Neutrophil (primary cell): ENCODE results near the gene SP140.

Experiments
- H3K27ac ChIP-seq: fragments of 200-600 bp; sonication (generic); 2 replicates; pipeline ENCODE4 v1.5.1; 2016; ENCODE audit warnings: mild to moderate bottlenecking, moderate library complexity
- H3K27me3 ChIP-seq: fragments of 200-600 bp; sonication (generic); 2 replicates; pipeline ENCODE4 v1.6.0; 2016; ENCODE audit warnings: mild to moderate bottlenecking
- H3K36me3 ChIP-seq: fragments of 200-600 bp; sonication (generic); 2 replicates; pipeline ENCODE4 v1.5.1; 2017
- H3K4me1 ChIP-seq, 2 experiments: fragments of 200-600 bp in 1 of 2; sonication (generic) in 1 of 2; 1 replicate in 1 of 2; 2 replicates in 1 of 2; pipeline versions ENCODE4 v1.5.1 to v1.6.1; 2013 to 2016; ENCODE audit warnings: low read depth in 1 of 2, low read length in 1 of 2, mild to moderate bottlenecking in 1 of 2, moderate library complexity in 1 of 2; ENCODE audit not compliant: control insufficient read depth in 1 of 2, insufficient read depth in 1 of 2
- H3K4me3 ChIP-seq, 2 experiments: fragments of 200-600 bp in 1 of 2; sonication (generic) in 1 of 2; 1 replicate in 1 of 2; 2 replicates in 1 of 2; pipeline ENCODE4 v1.5.1; 2013 to 2016; ENCODE audit warnings: low read depth in 1 of 2, low read length in 1 of 2, mild to moderate bottlenecking in 1 of 2, moderate library complexity in 1 of 2
- H3K9me3 ChIP-seq: fragments of 200-600 bp; sonication (generic); 2 replicates; pipeline ENCODE4 v1.5.1; 2016
- TF ChIP-seq, protein P1 (sequence below): fragments of 200-600 bp; sonication (generic); IDR thresholded peaks from 2 replicates; pipeline ENCODE4 v1.5.1; 2016; ENCODE audit warnings: antibody characterized with exemption

Gene SP140

DNA sequence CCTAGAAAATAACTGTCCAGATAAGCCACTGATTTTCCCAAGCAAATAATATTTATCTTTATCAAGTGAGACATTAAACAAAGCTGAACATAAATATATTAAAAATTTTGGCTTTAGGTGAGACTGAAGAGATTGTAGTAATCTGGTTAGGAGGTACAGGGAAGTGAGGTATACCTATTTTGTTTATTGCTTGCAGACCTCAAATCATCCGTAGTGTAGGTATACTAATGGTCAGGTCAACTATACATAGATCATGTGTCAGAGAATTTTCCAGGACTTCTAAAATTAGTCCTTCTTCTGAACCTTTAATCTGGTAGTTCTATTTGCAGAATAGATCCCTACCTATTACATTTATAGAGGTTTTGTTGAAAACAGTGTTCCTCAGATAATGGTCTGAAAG, 41.5 kb downstream of the SP140 start:
- H3K4me3 ChIP-seq: no peak overlapping the region
- H3K27ac ChIP-seq: no peak overlapping the region
- H3K9me3 ChIP-seq: no peaks in the 10 kb centered on the region
- H3K36me3 ChIP-seq: peaks cover 26% of the 10 kb centered on the region
- TF ChIP-seq, protein P1, sequence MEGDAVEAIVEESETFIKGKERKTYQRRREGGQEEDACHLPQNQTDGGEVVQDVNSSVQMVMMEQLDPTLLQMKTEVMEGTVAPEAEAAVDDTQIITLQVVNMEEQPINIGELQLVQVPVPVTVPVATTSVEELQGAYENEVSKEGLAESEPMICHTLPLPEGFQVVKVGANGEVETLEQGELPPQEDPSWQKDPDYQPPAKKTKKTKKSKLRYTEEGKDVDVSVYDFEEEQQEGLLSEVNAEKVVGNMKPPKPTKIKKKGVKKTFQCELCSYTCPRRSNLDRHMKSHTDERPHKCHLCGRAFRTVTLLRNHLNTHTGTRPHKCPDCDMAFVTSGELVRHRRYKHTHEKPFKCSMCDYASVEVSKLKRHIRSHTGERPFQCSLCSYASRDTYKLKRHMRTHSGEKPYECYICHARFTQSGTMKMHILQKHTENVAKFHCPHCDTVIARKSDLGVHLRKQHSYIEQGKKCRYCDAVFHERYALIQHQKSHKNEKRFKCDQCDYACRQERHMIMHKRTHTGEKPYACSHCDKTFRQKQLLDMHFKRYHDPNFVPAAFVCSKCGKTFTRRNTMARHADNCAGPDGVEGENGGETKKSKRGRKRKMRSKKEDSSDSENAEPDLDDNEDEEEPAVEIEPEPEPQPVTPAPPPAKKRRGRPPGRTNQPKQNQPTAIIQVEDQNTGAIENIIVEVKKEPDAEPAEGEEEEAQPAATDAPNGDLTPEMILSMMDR: no peak
- no peaks in the 10 kb centered on the region for H3K27me3 ChIP-seq
- no peaks in the 10 kb centered on the region for H3K4me1 ChIP-seq

DNA sequence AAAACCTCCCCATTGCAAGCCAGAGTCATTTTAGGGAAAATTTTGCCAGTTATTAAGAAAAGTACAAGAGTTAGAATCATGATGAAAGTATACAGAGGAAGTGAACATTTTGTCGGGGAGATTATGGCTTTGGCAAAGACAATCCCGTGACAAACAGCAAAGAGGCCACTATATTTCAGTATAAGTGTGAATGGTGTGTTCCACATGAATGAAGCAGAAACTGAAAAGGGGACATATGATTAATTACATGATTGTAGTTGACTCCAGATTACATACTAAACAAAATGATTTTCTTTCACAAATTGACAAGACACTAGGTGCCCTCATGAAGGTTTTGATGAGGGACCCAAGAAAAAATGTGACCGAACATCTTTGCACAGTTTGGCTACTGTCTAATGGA, 42.0 kb downstream of the SP140 start:
- Histone ChIP-seq H3K27me3 (no peaks in the 10 kb centered on the region), H3K36me3 (peaks cover 31% of the 10 kb centered on the region), H3K4me1 (no peaks in the 10 kb centered on the region), H3K27ac (no peak overlapping the region), H3K9me3 (no peaks in the 10 kb centered on the region), H3K4me3 (no peak overlapping the region)
- TF ChIP-seq, protein P1: no peak

DNA sequence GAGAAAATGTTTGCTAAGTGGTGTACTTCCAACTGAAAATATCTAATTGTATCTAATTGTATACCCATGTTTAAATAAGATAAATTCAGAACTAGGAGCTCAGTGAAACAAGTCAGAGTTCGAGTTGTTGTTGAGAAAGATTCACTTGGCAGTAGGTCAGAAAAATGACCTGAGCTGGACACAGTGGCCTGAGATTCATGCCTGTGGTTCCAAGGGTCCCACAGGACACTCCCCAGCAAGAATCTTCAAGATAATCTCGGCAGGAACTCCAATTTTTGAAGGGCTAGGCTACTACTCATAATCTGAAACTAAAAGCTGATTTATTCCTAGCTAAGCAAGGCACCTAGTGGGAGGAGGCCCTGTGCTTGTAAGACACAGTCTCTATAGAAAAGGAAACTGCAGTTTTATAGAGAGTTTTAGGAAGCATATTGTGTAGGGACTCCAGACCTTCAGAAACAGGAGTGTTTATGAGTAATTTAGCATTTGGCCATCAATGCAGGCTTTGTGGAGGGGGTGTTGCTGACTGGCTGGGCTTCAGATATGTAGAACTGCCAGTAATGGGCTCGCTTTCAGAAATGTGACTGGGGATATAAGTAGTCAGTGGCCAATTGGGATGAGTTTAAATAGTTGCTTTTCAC, 43.2 kb downstream of the SP140 start:
- H3K36me3 ChIP-seq: peaks cover 34% of the 10 kb centered on the region
- TF ChIP-seq, protein P1: no peak
- no peaks in the 10 kb centered on the region for H3K4me1 ChIP-seq
- no peaks in the 10 kb centered on the region for H3K27me3 ChIP-seq
- H3K27ac ChIP-seq: no peak overlapping the region
- H3K4me3 ChIP-seq: no peak overlapping the region
- H3K9me3 ChIP-seq: no peaks in the 10 kb centered on the region

DNA sequence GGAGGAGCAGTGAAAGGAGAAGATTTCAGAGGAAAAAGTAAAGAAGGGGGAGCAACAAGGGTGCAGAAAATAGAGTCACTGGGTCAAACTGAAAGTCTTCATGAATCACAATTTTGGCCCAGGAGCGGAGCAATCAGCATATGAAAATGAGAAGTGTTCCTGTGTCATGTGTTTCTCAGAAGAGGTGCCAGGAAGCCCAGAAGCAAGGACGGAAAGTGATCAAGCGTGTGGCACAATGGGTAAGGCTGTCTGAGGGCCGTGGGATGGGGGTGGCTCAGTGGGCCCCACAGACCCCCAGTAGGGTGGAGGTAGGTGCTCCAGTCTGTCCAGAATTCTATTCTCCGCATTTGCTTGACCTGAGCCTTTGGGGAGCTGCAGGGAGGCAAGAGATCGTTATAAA, 44.2 kb downstream of the SP140 start:
- H3K36me3 ChIP-seq: peaks cover 34% of the 10 kb centered on the region
- H3K4me3 ChIP-seq: no peak overlapping the region
- H3K27ac ChIP-seq: no peak overlapping the region
- TF ChIP-seq, protein P1: no peak
- no peaks in the 10 kb centered on the region for H3K27me3 ChIP-seq
- H3K9me3 ChIP-seq: no peaks in the 10 kb centered on the region
- H3K4me1 ChIP-seq: no peaks in the 10 kb centered on the region

DNA sequence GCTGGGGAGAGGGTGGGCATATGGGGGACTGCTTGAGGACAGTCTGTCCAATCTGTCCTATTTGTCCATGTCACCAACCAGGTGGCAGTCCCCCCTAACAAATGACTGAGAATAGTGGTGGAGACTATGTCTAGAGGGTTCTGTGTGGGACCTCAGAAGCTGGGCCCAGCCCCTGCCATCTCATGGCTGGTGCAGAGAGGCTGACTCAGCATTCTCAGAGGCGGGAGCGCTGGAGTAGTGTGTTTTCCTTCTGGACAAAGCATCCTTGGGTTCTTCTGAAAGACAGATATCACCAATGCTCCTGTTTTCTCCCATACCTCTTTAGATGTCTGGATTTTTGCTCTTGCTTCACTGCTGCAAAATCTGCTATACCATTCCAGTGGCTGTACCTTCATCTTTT, 57.4 kb downstream of the SP140 start:
- Histone ChIP-seq H3K4me3 (no peak overlapping the region), H3K9me3 (no peaks in the 10 kb centered on the region), H3K36me3 (peaks cover 14% of the 10 kb centered on the region), H3K27ac (no peak overlapping the region), H3K27me3 (no peaks in the 10 kb centered on the region), H3K4me1 (no peaks in the 10 kb centered on the region)
- TF ChIP-seq, protein P1: no peak
